HepG2 (cell line): ENCODE measurements around the gene PRRT1. TPM values are rescaled to one million over a fixed set of nuclear protein-coding genes. Genes with fewer than 3 reads are reported as not detected.

Source experiments
- EP300 ChIP-seq, 3 experiments: sonication (generic) in 1 of 3; formaldehyde crosslinking in 1 of 3; IDR thresholded peaks; 2 replicates each; pipeline versions ENCODE4 v1.5.1 to v1.6.1; 2011 to 2020; ENCODE audit warnings: low read depth in 2 of 3, low read length in 2 of 3, borderline replicate concordance in 1 of 3, improper control_type of control experiment in 1 of 3, mild to moderate bottlenecking in 1 of 3, missing genetic modification reagents in 1 of 3, moderate library complexity in 1 of 3
- GABPB1 ChIP-seq: IDR thresholded peaks from 2 replicates; pipeline ENCODE4 v1.6.1; 2016; ENCODE audit warnings: mild to moderate bottlenecking, missing genetic modification reagents, moderate library complexity, missing compliant biosample characterization
- HNF1A ChIP-seq, 2 experiments: sonication (generic) in 1 of 2; formaldehyde crosslinking in 1 of 2; IDR thresholded peaks; 2 replicates each; pipeline versions ENCODE4 v1.4.0 to v1.6.1; 2016 to 2020; ENCODE audit warnings: borderline replicate concordance in 1 of 2, low read depth in 1 of 2, mild to moderate bottlenecking in 1 of 2, missing genetic modification reagents in 1 of 2
- HNRNPH1 ChIP-seq: fragments of 200-400 bp; formaldehyde crosslinking; optimal IDR thresholded peaks from 2 replicates; pipeline ENCODE3; 2017; ENCODE audit warnings: mild to moderate bottlenecking, low read depth, low read length
- KLF6 ChIP-seq: IDR thresholded peaks from 2 replicates; pipeline ENCODE4 v1.8.0; 2016; ENCODE audit warnings: missing biosample characterization, missing genetic modification reagents
- MLLT10 ChIP-seq: sonication (generic); formaldehyde crosslinking; IDR thresholded peaks from 2 replicates; pipeline ENCODE4 v1.4.0; 2020; ENCODE audit warnings: missing genetic modification reagents
- NCOA2 ChIP-seq: sonication (generic); formaldehyde crosslinking; IDR thresholded peaks from 2 replicates; pipeline ENCODE4 v1.8.0; 2022; ENCODE audit warnings: inconsistent platforms
- THRA ChIP-seq: sonication (generic); formaldehyde crosslinking; IDR thresholded peaks from 2 replicates; pipeline ENCODE4 v1.4.0; 2020; ENCODE audit warnings: missing genetic modification reagents, borderline replicate concordance
- ZNF224 ChIP-seq: sonication (generic); formaldehyde crosslinking; IDR thresholded peaks from 2 replicates; pipeline ENCODE4 v1.5.0; 2020; ENCODE audit warnings: mild to moderate bottlenecking, missing genetic modification reagents
- ZNF281 ChIP-seq: sonication (generic); formaldehyde crosslinking; IDR thresholded peaks from 2 replicates; pipeline ENCODE4 v1.4.0; 2020; ENCODE audit warnings: missing genetic modification reagents, borderline replicate concordance
- ZNF550 ChIP-seq: sonication (generic); formaldehyde crosslinking; IDR thresholded peaks from 2 replicates; pipeline ENCODE4 v1.4.0; 2020; ENCODE audit warnings: mild to moderate bottlenecking, missing genetic modification reagents, borderline replicate concordance
- ZNF607 ChIP-seq: sonication (generic); formaldehyde crosslinking; IDR thresholded peaks from 2 replicates; pipeline ENCODE4 v1.5.1; 2020; ENCODE audit warnings: missing genetic modification reagents, mild to moderate bottlenecking, borderline replicate concordance
- ZNF646 ChIP-seq: sonication (generic); formaldehyde crosslinking; IDR thresholded peaks from 2 replicates; pipeline ENCODE4 v1.9.0; 2021; ENCODE audit warnings: mild to moderate bottlenecking, missing genetic modification reagents
- polyA plus RNA-seq, 8 experiments: library from polyadenylated mRNA; depleted of rRNA in 3 of 8; stranded (reverse) in 7 of 8; unstranded in 1 of 8; fragments of >200 nt; fragmentation: Illumina TruSeq in 4 of 8; extraction: Trizol in 4 of 8; gene quantifications; 2 replicates each; pipeline versions ENCODE4 v1.2.1 to v1.2.3, GENCODE V29; 2011 to 2016; ENCODE audit warnings: low read depth in 4 of 8, missing spikeins in 1 of 8, mixed read lengths in 1 of 8; ENCODE audit not compliant: insufficient read depth in 1 of 8
- total RNA-seq, 5 experiments: library from RNA; depleted of rRNA; stranded (reverse); fragments of >200 nt; fragmentation: Illumina TruSeq; extraction: Trizol; gene quantifications; 2 replicates each; pipeline ENCODE4 v1.2.3, GENCODE V29; 2016; ENCODE audit warnings: low read depth in 1 of 5

PRRT1 gene
- total and polyA plus RNA-seq, 2 of the 13 experiments (the other 11 are each of a cell fraction or from before 2014, with no cell fraction given): 0.64 to 1.4 TPM

GRCh38 chr6:32192608-32193039 is 40.9 kb upstream of the PRRT1 start, which contains the start of gene GPSM3 (continued):
- TF ChIP-seq ZNF646 (CRISPR knock-in tag) (no peak), ZNF607 (CRISPR knock-in tag) (no peak), KLF6 (CRISPR knock-in tag) (no peak), GABPB1 (CRISPR knock-in tag) (peak; percentile 49; the same call in 1 of the 2 replicates), ZNF281 (peak; percentile 63; the same call in 1 of the 2 replicates), ZNF224 (CRISPR knock-in tag) (no peak), THRA (CRISPR knock-in tag) (no peak), EP300 (IDR thresholded peaks at IDR 0.05; ENCODE audit: low read depth in 2 of 2, low read length in 2 of 2) (no peak), EP300 (CRISPR knock-in tag; IDR thresholded peaks at IDR 0.05; ENCODE audit: borderline replicate concordance) (0 out of 2 replicates have a peak, but pooled peaks have one; percentile 24), MLLT10 (CRISPR knock-in tag) (no peak), HNF1A (IDR thresholded peaks at IDR 0.05; ENCODE audit: low read depth) (no peak), HNF1A (CRISPR knock-in tag; IDR thresholded peaks at IDR 0.05; ENCODE audit: borderline replicate concordance) (no peak), ZNF550 (CRISPR knock-in tag) (no peak), NCOA2 (CRISPR knock-in tag) (no peak), HNRNPH1 (no peak)
